GM23338 (cell line): ENCODE measurements around the gene ABCA13. TPM values are rescaled to one million over a fixed set of nuclear protein-coding genes. Genes with fewer than 3 reads are reported as not detected.

Source experiments
- ATAC-seq: fragments of 200-7000 bp; cut with Tn5 transposase; 3 replicates; pipeline ENCODE4 v1.9.1; 2020
- DNase-seq: peaks from one replicate; pipeline ENCODE4 v3.0.0-alpha.2; 2015; ENCODE audit warnings: low spot score
- H2AFZ ChIP-seq: fragments of 200-600 bp; sonication (generic); 2 replicates; pipeline ENCODE4 v1.8.0; 2016; ENCODE audit warnings: antibody characterized with exemption, mild to moderate bottlenecking, moderate library complexity
- H3F3A ChIP-seq: fragments of 200-600 bp; sonication (generic); replicated peaks from 2 replicates; pipeline ENCODE4 v1.8.0; 2017; ENCODE audit warnings: antibody characterized with exemption, mixed run types, low read depth
- H3K27ac ChIP-seq: fragments of 200-600 bp; sonication (generic); 2 replicates; pipeline ENCODE4 v1.6.1; 2016; ENCODE audit warnings: low read depth
- H3K27me3 ChIP-seq: fragments of 200-600 bp; sonication (generic); 2 replicates; pipeline ENCODE4 v1.8.0; 2016; ENCODE audit warnings: mild to moderate bottlenecking, mixed run types, moderate library complexity; ENCODE audit not compliant: insufficient read depth
- H3K36me3 ChIP-seq: fragments of 200-600 bp; sonication (generic); 2 replicates; pipeline ENCODE4 v1.8.0; 2016; ENCODE audit warnings: mild to moderate bottlenecking; ENCODE audit not compliant: insufficient read depth
- H3K4me1 ChIP-seq: fragments of 200-600 bp; sonication (generic); 2 replicates; pipeline ENCODE4 v1.8.0; 2016; ENCODE audit warnings: mild to moderate bottlenecking, moderate library complexity; ENCODE audit not compliant: insufficient read depth
- H3K4me2 ChIP-seq: fragments of 200-600 bp; sonication (generic); 2 replicates; pipeline ENCODE4 v1.7.1; 2017; ENCODE audit warnings: mixed run types
- H3K4me3 ChIP-seq: fragments of 200-600 bp; sonication (generic); 2 replicates; pipeline ENCODE4 v1.6.1; 2016; ENCODE audit warnings: mixed run types
- H3K79me2 ChIP-seq: fragments of 200-600 bp; sonication (generic); replicated peaks from 2 replicates; pipeline ENCODE4 v1.8.0; 2017; ENCODE audit warnings: mild to moderate bottlenecking; ENCODE audit not compliant: insufficient read depth
- H3K9me2 ChIP-seq: fragments of 200-600 bp; sonication (generic); 2 replicates; pipeline ENCODE4 v1.8.0; 2017; ENCODE audit not compliant: insufficient read depth
- H4K20me1 ChIP-seq: fragments of 200-600 bp; sonication (generic); replicated peaks from 2 replicates; pipeline ENCODE4 v1.8.0; 2017; ENCODE audit warnings: mild to moderate bottlenecking; ENCODE audit not compliant: insufficient read depth
- H3K27ac Mint-ChIP-seq: 2 replicates; pipeline ENCODE4 v1.8.0; 2020; ENCODE audit warnings: inconsistent platforms, mild to moderate bottlenecking, moderate library complexity, mixed read lengths
- H3K27me3 Mint-ChIP-seq: 3 replicates; pipeline ENCODE4 v1.8.0; 2022; ENCODE audit warnings: low read depth, mild to moderate bottlenecking, moderate library complexity, mixed read lengths, inconsistent platforms; ENCODE audit not compliant: insufficient read depth, poor library complexity
- H3K36me3 Mint-ChIP-seq: 3 replicates; pipeline ENCODE4 v1.8.0; 2021; ENCODE audit warnings: low read depth, mild to moderate bottlenecking, inconsistent platforms, moderate library complexity, mixed read lengths
- H3K4me1 Mint-ChIP-seq: 3 replicates; pipeline ENCODE4 v1.8.0; 2020; ENCODE audit warnings: mild to moderate bottlenecking, inconsistent platforms, mixed read lengths
- H3K4me3 Mint-ChIP-seq: 3 replicates; pipeline ENCODE4 v1.8.0; 2021; ENCODE audit warnings: moderate library complexity, mild to moderate bottlenecking, inconsistent platforms, mixed read lengths
- H3K9me3 Mint-ChIP-seq: 3 replicates; pipeline ENCODE4 v1.8.0; 2020; ENCODE audit warnings: moderate library complexity, mild to moderate bottlenecking, inconsistent platforms, mixed read lengths
- CREB1 ChIP-seq: fragments of 250-450 bp; sonication (Bioruptor Pico); IDR thresholded peaks from 2 replicates; pipeline ENCODE4 v1.5.0; 2020; ENCODE audit warnings: low read depth, mild to moderate bottlenecking, moderate library complexity
- CTCF ChIP-seq, 2 experiments: fragments of 200-600 bp in 1 of 2; sonication (generic) in 1 of 2; conservative IDR thresholded peaks; 2 replicates each; pipeline versions ENCODE4 v1.5.1 to v1.6.1; 2016 to 2017; ENCODE audit warnings: antibody characterized with exemption in 2 of 2, low read depth in 2 of 2, mild to moderate bottlenecking in 2 of 2, moderate library complexity in 1 of 2
- ETS1 ChIP-seq: IDR thresholded peaks from 2 replicates; pipeline ENCODE4 v1.6.1; 2016; ENCODE audit warnings: antibody characterized with exemption
- EZH2 ChIP-seq: fragments of 200-600 bp; sonication (generic); IDR thresholded peaks from one replicate; pipeline ENCODE4 v1.8.0; 2017; ENCODE audit warnings: antibody characterized with exemption, mild to moderate bottlenecking, low read depth; ENCODE audit not compliant: unreplicated experiment
- EZH2phosphoT487 ChIP-seq: fragments of 200-600 bp; sonication (generic); IDR thresholded peaks from one replicate; pipeline ENCODE4 v1.8.1; 2018; ENCODE audit warnings: antibody characterized with exemption; ENCODE audit not compliant: unreplicated experiment
- JUNB ChIP-seq: IDR thresholded peaks from one replicate; pipeline ENCODE4 v1.6.1; 2016; ENCODE audit warnings: antibody characterized with exemption; ENCODE audit not compliant: unreplicated experiment
- NANOG ChIP-seq: IDR thresholded peaks from 2 replicates; pipeline ENCODE4 v1.6.1; 2016; ENCODE audit warnings: antibody characterized with exemption, borderline replicate concordance
- POLR2AphosphoS5 ChIP-seq: IDR thresholded peaks from 2 replicates; pipeline ENCODE4 v1.6.1; 2016; ENCODE audit warnings: antibody characterized with exemption, low read depth
- STAT1 ChIP-seq: IDR thresholded peaks from one replicate; pipeline ENCODE4 v1.6.1; 2016; ENCODE audit warnings: antibody characterized with exemption; ENCODE audit not compliant: unreplicated experiment
- ZNF331 ChIP-seq: fragments of 250-450 bp; sonication (Bioruptor Pico); IDR thresholded peaks from 2 replicates; pipeline ENCODE4 v1.5.0; 2020; ENCODE audit warnings: low read depth, mild to moderate bottlenecking, moderate library complexity
- polyA plus RNA-seq: library from polyadenylated mRNA; unstranded; fragments of >200 nt; fragmentation: Nextera tagmentation; extraction: Ambion mirVana; gene quantifications from 2 replicates; pipeline ENCODE4 v1.2.1, GENCODE V29; 2016
- total RNA-seq: library from RNA; depleted of rRNA; stranded (reverse); fragments of >200 nt; shearing (Covaris generic); gene quantifications from 2 replicates; pipeline ENCODE4 v1.2.3, GENCODE V29; 2014
- TF ChIP-seq, protein P1 (sequence below): IDR thresholded peaks from one replicate; pipeline ENCODE4 v1.6.1; 2018; ENCODE audit warnings: antibody characterized with exemption; ENCODE audit not compliant: unreplicated experiment

Gene ABCA13
- total and polyA plus RNA-seq, 2 experiments from 2014 or later, result 0.21 TPM; not detected in 1

GRCh38 chr7:48411619-48412018, 240.4 kb downstream of the ABCA13 start:
- no peak overlapping the region for H3K4me3 Mint-ChIP-seq
- H2AFZ ChIP-seq, result no peak overlapping the region
- no peaks in the 10 kb centered on the region for H3K27me3 ChIP-seq
- DNase-seq, result no peak
- no peaks in the 10 kb centered on the region for H3K36me3 ChIP-seq
- no peaks in the 10 kb centered on the region for H3K79me2 ChIP-seq
- peaks cover 5% of the 10 kb centered on the region for H3K27me3 Mint-ChIP-seq
- H3K36me3 Mint-ChIP-seq, result no peaks in the 10 kb centered on the region; the same call in 2 of the 3 replicates
- H3K4me1 ChIP-seq, result no peaks in the 10 kb centered on the region
- no peaks in the 10 kb centered on the region for H3F3A ChIP-seq
- no peak overlapping the region; the same call in 1 of the 2 replicates for H3K27ac Mint-ChIP-seq
- no peaks in the 10 kb centered on the region; the same call in 2 of the 3 replicates for H3K4me1 Mint-ChIP-seq
- no peak overlapping the region for H3K4me3 ChIP-seq
- no peak overlapping the region for H3K4me2 ChIP-seq
- H3K27ac ChIP-seq, result no peak overlapping the region
- TF ChIP-seq EZH2 (no peak), CREB1 (no peak), NANOG (no peak), ETS1 (no peak), EZH2phosphoT487 (no peak), JUNB (no peak), ZNF331 (no peak), CTCF (conservative IDR thresholded peaks at IDR 0.05; ENCODE audit: low read depth in 2 of 2) (no peak), POLR2AphosphoS5 (no peak), STAT1 (no peak)
- TF ChIP-seq, protein P1, sequence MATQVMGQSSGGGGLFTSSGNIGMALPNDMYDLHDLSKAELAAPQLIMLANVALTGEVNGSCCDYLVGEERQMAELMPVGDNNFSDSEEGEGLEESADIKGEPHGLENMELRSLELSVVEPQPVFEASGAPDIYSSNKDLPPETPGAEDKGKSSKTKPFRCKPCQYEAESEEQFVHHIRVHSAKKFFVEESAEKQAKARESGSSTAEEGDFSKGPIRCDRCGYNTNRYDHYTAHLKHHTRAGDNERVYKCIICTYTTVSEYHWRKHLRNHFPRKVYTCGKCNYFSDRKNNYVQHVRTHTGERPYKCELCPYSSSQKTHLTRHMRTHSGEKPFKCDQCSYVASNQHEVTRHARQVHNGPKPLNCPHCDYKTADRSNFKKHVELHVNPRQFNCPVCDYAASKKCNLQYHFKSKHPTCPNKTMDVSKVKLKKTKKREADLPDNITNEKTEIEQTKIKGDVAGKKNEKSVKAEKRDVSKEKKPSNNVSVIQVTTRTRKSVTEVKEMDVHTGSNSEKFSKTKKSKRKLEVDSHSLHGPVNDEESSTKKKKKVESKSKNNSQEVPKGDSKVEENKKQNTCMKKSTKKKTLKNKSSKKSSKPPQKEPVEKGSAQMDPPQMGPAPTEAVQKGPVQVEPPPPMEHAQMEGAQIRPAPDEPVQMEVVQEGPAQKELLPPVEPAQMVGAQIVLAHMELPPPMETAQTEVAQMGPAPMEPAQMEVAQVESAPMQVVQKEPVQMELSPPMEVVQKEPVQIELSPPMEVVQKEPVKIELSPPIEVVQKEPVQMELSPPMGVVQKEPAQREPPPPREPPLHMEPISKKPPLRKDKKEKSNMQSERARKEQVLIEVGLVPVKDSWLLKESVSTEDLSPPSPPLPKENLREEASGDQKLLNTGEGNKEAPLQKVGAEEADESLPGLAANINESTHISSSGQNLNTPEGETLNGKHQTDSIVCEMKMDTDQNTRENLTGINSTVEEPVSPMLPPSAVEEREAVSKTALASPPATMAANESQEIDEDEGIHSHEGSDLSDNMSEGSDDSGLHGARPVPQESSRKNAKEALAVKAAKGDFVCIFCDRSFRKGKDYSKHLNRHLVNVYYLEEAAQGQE, result no peak
- no peak for ATAC-seq
- peaks cover 2% of the 10 kb centered on the region; the same call in 1 of the 3 replicates for H3K9me3 Mint-ChIP-seq
- H3K9me2 ChIP-seq, result peaks cover 6% of the 10 kb centered on the region; the same call in 1 of the 2 replicates
- H4K20me1 ChIP-seq, result no peaks in the 10 kb centered on the region
